Uterus (tissue), 2 donors: ENCODE measurements around the gene ZMYND8.

Source experiments
- POLR2A ChIP-seq, 2 donors: fragments of 450-650 bp; IDR thresholded peaks; one replicate each; pipeline ENCODE4 v1.6.1; 2016; ENCODE audit warnings: antibody characterized with exemption in 2 of 2, mild to moderate bottlenecking in 1 of 2, moderate library complexity in 1 of 2
- TF ChIP-seq, protein P1 (sequence below), 4 experiments: fragments of 200-600 bp in 2 of 4; fragments of 450-650 bp in 2 of 4; sonication (generic) in 2 of 4; IDR thresholded peaks; one replicate each; pipeline ENCODE4 v1.5.1; 2016 to 2019; ENCODE audit warnings: antibody characterized with exemption in 4 of 4, mild to moderate bottlenecking in 2 of 4, moderate library complexity in 1 of 4

DNA sequence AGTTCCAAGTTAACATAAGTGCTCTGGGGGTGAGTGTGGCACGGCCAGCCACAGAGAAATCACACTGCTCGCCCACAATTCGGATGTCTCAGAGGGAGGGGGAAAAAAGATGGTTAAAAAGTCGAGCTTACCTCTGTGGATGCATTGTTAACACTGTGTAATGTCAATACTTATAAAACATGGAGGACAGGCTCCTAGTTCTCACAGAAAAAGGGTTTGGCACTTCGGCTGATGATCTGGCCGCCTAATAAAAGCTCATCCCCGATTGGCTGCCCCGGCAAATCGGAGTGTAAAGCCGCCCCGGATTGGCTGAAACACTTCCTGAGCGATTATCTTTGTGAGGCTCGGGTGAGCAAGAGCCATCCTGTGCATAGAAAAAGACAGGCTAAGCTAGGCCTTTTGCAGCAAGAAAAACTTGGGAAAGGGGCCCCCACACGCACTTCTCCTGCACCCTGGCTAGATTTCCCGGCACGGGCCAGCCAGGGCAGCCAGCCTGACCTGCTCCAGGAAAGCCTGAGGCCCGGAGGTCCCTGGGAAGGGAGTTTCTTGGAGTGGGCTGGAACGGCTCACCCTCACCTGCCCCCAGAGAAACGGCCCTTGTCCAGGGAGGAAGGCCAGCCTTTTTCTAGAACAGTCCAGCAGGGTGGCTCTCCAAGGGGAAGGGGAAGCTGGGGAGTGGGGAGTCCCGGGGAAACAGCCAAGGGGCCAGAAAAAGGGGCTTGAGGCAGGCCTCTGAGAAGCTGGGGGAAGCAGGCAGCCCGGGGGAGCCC is at the start of gene ZMYND8:
- TF ChIP-seq, protein P1, sequence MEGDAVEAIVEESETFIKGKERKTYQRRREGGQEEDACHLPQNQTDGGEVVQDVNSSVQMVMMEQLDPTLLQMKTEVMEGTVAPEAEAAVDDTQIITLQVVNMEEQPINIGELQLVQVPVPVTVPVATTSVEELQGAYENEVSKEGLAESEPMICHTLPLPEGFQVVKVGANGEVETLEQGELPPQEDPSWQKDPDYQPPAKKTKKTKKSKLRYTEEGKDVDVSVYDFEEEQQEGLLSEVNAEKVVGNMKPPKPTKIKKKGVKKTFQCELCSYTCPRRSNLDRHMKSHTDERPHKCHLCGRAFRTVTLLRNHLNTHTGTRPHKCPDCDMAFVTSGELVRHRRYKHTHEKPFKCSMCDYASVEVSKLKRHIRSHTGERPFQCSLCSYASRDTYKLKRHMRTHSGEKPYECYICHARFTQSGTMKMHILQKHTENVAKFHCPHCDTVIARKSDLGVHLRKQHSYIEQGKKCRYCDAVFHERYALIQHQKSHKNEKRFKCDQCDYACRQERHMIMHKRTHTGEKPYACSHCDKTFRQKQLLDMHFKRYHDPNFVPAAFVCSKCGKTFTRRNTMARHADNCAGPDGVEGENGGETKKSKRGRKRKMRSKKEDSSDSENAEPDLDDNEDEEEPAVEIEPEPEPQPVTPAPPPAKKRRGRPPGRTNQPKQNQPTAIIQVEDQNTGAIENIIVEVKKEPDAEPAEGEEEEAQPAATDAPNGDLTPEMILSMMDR (IDR thresholded peaks at IDR 0.05), result no peak
- peak in 1 of 2 donors; percentile 28 for TF ChIP-seq POLR2A (IDR thresholded peaks at IDR 0.05)
